ENCODE measurements around the gene CNN1.
"Not testable (repeated sequence)": the region's sequence is repeated elsewhere in the genome, so short reads cannot be mapped to it uniquely, and the experiment has no call there.

The CNN1 gene

DNA sequence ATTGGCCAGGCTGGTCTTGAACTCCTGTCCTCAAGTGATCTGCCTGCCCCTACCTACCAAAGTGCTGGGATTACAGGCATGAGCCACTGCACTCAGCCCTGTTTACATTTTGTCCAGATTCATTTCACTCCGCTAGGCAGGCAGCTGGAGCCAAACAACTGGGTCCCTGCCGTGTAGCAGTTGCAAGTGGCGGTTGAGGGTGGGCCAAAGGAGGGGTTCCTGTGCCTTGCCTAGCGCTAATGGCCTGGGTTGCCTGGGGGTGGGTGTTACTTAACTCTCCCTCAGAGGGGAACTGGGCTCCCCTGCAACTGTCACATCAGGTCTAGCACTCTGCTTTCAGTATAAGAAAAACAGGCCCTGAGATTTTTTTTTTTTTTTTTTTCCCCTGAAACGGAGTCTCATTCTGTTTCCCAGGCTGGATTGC lies 31.4 kb downstream of the CNN1 start:
- DNase-seq = no peak

DNA sequence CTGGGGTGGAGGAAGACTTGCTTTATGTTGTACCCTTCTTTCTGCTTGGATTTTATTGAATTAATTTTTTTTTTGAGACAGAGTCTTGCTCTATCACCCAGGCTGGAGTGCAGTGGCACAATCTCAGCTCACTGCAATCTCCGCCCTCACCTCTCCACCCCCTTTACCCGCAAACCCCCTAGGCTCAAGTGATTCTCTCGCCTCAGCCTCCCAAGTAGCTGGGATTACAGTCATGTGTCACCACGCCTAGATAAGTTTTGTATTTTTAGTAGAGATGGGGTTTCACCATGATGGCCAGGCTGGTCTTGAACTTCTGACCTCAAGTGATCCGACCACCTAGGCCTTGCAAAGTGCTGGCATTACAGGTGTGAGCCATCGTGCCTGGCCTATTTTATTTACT lies 34.7 kb downstream of the CNN1 start:
- DNase-seq = not testable (repeated sequence)

- DNase-seq = not testable (repeated sequence)
These were observed 35.1 kb downstream of the CNN1 start for GRCh38 chr19:11573763-11574162.

GRCh38 chr19:11574689-11575088 lies 36.0 kb downstream of the CNN1 start:
- no peak for DNase-seq

DNA sequence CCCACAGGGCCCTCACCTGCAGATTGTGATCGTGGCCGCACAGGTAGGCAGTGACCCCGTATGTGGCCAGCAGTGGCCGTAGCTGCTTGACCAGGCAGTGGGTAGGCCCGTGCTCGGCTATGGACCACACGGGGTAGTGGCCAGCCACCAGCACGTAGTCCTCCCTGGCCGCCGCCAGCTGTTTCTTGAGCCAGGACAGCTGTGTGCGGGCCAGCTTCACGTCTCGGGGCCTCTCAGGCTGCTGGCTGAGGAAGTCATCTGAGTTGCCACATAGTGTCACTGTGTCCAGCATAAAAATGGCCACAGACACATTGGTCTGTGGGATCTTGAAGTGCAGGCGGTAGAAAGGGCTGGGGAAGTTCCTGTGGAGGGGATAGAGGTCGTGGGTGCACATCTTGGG lies 37.6 kb downstream of the CNN1 start:
- no peak for DNase-seq

- no peak for DNase-seq
These were observed 39.0 kb downstream of the CNN1 start, which contains the start of gene ACP5 for GRCh38 chr19:11577451-11578257. Gene ACP5, minus strand, starts transcription at chr19:11577645. Its CDS starts 328 bp downstream, at chr19:11577317.

DNA sequence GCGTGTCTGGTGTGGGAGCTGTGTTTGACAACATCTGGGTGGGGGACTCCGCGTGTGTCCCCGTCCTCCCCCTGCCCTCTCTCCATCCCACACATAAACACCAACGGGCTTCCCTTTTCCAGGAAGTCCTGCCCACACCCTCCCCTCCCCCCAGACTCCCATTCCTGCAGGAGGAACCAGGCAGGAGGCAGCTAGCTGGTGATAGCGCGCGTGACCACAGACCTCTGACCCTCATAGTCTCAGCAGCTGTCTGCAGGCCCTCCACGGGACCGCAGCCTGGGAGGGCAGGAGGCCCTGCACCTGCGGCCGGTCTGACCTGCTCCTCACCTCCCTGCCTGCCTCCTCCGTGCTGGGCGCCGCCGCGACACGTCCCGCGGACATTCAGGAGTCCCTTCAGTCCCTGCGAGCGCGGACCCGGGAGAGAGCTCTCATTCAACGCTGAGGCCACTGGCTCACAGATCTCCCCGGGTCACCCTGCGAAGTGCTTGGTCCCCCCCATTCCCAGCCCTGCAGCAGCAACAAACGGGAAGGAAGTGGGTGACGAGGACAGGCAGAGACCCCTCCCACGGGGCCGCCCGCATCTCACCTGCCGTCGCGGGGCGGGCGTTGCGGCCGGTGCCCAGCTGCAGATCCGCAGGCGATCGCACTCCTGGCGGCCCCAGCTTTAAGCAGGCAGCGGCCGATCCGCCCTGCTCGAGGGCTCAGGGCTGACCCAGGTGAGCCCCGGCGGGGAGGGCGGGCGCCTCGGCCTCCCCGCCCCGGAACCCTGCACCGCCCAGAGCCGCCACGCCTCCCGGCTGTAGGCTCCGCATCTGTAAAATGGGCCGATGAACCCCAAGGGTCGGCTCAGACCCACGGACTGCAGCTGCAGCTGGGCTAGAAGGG lies 39.8 kb downstream of the CNN1 start:
- no peak for DNase-seq

DNA sequence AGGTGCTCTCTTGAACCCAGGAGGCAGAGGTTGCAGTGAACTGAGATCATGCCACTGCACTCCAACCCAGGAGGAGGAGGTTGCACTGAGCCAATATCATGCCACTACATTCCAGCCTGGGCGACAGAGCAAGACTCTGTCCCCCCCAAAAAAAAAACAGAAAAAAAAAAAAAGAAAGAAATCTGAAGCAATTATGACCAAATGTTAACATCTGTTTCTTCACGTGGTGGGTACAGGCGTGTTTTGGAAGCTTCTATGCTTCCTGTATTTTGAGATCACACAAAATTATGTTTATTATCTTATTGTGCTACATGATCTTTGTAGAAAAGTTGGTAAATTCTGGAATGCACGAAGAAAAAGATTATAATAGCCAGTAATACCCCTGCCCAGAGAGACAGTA lies 41.5 kb downstream of the CNN1 start:
- DNase-seq = no peak

- no peak for DNase-seq
These were observed 43.1 kb downstream of the CNN1 start for GRCh38 chr19:11581740-11582139.

DNA sequence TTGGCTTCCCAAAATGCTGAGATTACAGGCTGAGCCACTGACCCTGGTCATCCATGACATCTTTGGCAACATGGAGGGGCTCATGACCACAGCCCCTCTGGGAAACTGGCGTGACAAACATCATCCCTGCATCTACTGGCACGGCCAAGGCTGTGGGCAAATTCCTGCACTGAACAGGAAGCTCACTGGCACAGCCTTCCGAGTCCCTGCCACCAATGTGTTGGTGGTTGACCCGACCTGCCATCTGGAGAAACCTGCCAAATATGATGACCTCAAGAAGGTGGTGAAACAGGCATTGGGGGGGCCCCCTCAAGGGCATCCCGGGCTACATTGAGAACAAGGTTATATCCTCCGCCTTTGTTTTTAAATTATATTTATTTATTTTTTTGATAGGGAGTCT lies 47.7 kb downstream of the CNN1 start:
- DNase-seq = no peak

DNA sequence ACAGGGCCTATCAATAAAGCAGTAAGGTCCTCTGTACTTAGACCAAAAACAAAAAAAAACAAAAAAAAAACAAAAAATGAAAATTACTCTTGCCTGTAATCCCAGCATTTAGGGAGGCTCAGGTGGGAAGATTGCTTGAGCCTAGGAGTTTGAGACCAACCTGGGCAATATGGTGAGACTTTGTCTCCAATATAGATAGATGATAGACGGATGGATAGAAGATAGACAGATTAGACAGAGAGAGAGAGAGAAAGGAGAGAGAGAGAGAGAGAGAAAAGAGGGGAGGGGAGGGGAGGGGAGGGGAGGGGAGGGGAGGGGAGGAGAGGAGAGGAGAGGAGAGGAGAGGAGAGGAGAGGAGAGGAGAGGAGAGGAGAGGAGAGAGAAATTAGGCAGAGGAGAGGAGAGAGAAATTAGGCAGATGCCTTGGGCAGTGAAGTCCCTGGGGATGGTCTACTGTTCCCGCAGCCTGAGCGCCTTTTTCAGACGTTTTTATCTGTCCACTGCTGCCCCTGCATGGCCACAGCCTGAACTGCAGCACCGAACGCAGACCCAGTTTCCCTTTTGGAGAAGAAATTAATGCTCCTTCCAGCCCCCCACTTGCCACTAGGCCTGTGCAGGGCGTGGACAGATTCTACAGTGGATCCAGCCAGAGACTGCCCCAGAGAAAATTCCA lies 48.8 kb downstream of the CNN1 start:
- peak; percentile 27 for DNase-seq

DNA sequence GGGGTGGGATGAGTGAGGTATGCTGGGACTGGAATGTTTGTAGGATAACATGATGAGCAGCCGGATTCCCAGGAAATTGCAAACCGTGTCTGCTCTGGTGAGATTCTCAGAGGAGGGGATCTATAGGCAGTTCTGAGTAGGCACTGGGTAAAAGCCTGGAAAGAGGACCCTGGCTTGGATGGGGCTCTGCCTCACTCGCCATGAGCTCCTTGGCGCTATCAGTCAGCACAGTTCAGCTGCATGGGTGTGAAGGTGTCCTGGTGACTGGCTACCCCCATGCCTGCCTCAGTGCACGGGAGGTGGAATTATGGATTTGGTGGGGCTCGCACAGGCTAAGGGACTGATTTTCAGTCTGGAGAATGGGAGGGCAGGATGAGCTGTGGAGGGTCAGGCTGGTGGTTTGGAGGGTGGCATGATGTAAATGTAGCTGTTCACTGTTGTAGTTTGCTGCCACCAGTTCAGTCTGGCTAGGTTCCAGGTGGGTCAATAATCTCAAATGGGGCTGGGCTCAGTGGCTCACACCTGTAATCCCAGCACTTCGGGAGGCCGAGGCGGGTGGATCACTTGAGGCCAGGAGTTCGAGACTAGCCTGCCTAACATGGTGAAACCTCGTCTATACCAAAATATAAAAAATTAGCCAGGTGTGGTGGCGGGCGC lies 49.5 kb downstream of the CNN1 start:
- no peak for DNase-seq

- DNase-seq = no peak
These were observed 55.4 kb downstream of the CNN1 start for GRCh38 chr19:11594084-11594483.

DNA sequence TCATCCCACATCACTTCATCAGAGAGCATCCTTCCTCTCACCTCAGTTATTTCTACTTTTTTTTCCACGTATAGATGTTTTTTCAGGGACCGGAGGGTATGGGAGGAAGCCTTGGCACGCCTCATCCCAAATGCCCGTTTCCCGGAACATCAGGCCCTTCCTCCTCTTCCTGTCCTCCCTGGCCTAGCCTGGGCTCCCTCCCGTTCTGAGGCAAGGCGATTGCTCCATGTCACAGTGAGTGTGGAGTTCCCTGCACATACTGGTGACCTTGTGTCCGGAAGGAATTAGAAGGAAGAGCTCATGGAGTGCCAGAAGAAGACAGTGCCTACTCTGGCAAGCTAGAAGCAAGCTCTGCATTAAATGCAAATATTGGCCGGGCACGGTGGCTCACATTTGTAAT lies 57.5 kb downstream of the CNN1 start:
- DNase-seq = no peak

- DNase-seq = peak; percentile 88
These were observed 58.8 kb downstream of the CNN1 start, which contains the start of gene ZNF627 for GRCh38 chr19:11597202-11598102. Gene ZNF627, plus strand, starts transcription at chr19:11597483. Its CDS starts 145 bp downstream, at chr19:11597628.

- no peak for DNase-seq
These were observed 59.4 kb downstream of the CNN1 start for GRCh38 chr19:11598103-11598483.

DNA sequence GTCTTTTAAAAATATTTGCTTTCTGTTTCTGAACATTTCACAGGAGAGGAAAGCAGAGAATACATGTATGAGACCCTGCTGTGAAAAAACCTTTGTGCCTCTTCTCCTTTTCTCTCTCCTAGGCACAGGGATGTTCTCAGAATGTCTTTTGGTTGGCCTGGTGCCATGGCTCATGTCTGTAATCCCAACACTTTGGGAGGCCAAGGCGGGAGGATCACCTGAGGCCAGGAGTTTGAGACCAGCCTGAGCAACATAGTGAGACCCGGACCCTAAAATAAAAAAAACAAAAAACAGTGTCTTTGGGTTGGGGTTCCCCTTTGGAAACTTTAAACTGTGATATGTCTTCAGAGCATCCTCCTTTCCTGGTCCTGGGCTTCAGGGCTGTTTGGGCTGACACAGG lies 60.1 kb downstream of the CNN1 start:
- DNase-seq = no peak

DNA sequence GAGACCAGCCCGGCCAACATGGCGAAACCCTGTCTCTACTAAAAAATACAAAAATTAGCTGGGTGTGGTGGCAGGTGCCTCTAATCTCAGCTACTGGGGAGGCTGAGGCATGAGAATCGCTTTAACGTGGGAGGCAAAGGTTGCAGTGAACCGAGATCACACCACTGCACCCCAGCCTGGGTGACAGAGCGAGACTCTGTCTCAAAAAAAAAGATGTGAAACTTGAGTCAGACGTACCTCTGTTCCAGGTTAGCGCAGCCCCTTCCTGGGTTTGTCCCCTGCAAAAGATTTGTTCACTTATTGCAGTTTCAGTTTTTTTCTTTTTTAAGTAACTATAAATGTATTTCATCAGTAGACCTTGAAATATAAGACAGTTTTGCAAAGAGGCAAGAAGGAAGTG lies 61.1 kb downstream of the CNN1 start:
- DNase-seq = not testable (repeated sequence)
